GM12801 (cell line): ENCODE data around the gene BBS9.

ENCODE experiments used
- TF ChIP-seq, protein P1 (sequence below): IDR thresholded peaks from one replicate; pipeline ENCODE4 v1.5.1; 2011; ENCODE audit warnings: control low read depth; ENCODE audit not compliant: insufficient read length; ENCODE audit errors: extremely low read depth

BBS9 gene

DNA sequence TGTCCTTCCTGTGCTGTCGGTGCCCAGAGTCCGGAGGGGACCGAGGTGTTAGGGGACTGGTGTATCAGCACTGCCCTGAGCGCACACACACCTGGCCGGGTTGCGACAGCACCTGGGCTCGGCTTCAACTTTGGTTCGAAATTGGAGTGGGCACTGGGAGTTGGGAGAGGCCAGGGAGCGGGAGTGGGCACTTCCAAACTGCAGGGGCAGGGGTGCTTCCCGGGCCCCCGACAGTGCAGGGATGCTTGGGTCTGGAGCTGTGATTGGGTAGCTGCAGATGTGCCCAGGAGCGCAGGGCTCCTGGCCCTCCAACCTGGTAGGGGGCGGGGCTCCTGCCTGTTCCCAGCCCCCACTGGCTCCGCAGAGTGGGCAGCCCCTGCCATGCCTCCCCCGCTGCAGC, 7.7 kb downstream of the BBS9 start:
- TF ChIP-seq, protein P1, sequence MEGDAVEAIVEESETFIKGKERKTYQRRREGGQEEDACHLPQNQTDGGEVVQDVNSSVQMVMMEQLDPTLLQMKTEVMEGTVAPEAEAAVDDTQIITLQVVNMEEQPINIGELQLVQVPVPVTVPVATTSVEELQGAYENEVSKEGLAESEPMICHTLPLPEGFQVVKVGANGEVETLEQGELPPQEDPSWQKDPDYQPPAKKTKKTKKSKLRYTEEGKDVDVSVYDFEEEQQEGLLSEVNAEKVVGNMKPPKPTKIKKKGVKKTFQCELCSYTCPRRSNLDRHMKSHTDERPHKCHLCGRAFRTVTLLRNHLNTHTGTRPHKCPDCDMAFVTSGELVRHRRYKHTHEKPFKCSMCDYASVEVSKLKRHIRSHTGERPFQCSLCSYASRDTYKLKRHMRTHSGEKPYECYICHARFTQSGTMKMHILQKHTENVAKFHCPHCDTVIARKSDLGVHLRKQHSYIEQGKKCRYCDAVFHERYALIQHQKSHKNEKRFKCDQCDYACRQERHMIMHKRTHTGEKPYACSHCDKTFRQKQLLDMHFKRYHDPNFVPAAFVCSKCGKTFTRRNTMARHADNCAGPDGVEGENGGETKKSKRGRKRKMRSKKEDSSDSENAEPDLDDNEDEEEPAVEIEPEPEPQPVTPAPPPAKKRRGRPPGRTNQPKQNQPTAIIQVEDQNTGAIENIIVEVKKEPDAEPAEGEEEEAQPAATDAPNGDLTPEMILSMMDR, result no peak

DNA sequence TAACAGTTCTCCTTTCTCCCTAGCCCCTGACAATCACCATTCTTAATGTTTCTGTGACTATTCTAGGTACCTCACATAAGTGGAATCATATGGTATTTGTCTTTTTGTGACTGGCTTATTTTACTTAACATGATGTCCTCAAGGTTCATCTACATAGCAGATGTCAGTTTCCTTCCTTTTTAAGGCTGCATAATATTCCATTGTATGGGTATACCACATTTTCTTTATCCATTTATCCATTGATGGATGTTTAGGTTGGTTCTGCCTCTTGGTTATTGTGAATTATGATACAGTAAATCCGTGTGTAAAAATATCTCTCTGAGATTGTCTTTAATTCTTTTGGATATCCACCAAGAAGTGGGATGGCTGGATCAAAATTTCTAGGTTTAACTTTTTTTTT, 13.2 kb downstream of the BBS9 start:
- TF ChIP-seq, protein P1, result no peak

DNA sequence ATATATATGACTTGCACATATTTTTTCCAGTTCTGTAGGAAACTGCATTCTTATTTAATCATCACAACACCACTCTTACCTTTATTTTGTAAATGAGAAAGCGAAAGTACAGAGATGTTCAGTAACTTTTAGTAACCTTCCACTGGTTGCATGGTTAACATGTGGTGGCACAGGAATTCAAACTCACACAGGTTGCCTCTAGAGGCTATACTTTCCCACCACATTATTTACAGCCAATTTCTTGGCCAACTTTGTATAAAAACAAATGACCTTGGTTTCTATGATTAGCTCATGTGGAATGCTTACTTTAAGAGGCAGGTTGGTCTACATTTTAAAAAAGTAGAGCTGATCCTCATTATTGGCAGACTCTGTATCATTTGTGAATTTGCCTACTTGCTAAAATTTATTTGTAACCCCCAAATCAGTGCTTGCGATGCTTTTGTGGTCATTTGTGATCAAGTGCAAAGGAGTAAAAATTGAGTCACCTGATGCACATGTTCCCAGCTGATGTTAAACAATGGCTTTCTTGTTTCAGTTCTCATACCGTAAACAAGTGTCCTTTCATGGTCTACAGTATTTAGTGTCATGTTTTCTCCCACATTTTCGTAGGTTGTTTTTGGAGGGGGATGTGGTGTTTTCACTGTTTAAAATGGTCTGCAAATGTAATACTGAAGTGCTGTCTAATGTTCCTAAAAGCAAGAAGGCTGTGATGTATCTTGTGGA, 14.8 kb downstream of the BBS9 start:
- TF ChIP-seq, protein P1, result no peak

DNA sequence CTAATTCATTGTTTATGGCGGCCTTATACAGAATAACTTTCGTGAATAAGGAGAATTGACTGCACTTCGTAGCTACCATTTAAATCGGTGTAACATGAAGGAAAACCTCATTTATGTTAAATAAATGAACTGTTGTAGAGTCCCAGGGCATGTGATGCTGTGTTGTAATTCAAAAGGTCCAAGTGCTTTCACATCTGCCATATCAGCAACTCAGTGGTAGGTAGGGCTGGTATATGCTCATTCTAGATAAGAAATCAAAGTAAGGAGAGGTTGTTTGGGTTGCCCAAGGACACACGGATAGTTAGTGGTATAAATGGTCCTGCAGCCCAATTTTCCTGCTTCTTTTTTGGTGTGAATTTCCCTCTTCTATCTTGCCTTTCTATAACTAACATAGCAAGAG, 15.8 kb downstream of the BBS9 start:
- TF ChIP-seq, protein P1, result no peak

DNA sequence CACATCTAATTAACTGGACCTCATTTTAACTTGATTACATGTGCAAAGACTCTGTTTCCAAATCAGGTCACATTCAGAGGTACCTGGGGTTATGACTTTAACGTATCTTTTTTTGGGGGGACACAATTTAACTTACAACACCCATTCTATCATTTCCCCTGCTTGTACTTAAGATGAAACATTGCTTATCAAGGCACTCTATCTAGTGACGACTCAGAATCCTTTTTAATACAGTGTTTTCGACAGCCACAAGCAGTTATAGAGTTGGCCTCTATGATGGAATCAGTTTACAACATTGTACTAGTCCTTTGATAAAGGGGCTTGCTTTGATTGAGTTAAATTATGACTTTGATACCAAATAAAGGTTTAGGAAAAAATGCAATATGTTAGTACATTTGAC, 22.7 kb downstream of the BBS9 start:
- TF ChIP-seq, protein P1, result no peak

DNA sequence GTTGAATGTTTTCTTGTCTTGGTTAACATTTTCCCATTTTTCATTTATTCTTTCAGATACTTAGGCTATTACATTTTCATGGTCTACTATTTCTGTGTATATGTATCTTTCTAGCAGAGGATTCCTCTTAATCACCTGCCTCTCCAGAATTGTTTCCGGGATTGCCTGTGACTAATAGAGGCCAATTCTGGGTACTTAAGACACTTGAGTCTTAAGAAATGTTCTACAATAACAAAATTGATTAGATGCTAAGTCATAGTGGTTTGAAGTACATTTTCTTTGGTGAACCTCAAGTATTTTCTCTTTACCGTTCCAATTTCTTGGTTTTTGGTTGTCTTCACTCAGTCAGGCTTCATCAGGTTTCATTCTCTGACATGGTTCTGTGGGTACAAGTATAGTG, 26.4 kb downstream of the BBS9 start:
- TF ChIP-seq, protein P1, result no peak

DNA sequence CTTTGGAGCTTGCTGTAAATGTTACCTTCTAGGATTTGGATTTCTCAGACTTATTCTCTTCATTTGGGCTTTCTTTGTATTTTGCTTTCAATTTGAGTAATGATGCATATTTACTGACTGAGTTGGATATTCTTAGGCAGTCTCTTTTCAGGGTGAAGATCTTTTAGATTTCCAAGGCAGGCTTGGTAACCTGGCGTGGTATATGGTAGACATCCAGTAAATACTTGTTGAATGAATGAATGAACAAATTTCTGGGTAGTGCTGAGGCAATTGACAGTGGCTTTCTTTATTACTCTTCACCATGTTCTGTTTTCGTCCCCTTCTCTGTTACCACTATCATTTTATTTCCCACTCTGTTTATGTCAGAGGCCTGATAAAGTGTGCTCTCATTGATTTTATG, 27.1 kb downstream of the BBS9 start:
- TF ChIP-seq, protein P1, result no peak
